NT2/D1 (cell line): Measurements from ENCODE around the gene KIF6.

Experiments
- SUZ12 ChIP-seq: IDR thresholded peaks from 2 replicates; pipeline ENCODE4 v1.6.1; 2011; ENCODE audit not compliant: insufficient read length, insufficient read depth; ENCODE audit errors: extremely low read depth
- YY1 ChIP-seq: IDR thresholded peaks from 2 replicates; pipeline ENCODE4 v1.6.1; 2011; ENCODE audit not compliant: insufficient read length, insufficient read depth
- ZNF274 ChIP-seq: IDR thresholded peaks from 2 replicates; pipeline ENCODE4 v1.6.1; 2011; ENCODE audit warnings: mild to moderate bottlenecking, low read depth, low read length

DNA sequence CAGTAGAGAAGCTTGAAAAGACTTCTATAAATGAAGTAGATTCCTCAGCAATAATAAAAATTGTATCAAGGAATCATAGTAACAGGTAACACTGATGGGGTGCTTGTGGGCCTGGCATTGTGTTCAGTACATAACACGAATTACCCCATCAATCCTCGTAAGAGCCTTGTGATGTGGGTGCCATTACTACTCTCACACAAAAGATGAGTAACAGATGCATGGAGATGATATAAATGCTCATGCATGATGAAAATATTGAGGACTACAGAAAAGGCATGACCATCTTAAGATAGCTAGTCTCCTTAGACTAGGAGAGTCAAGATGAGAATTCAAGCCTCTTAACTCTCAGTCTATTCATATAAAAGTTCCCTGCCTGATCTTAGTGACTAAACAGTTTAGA, 158.1 kb downstream of the KIF6 start:
- TF ChIP-seq SUZ12: no peak
- TF ChIP-seq YY1: no peak
- TF ChIP-seq ZNF274: no peak
